Adrenal gland (tissue), 5 donors: ENCODE measurements around the gene CPSF7.

Experiments
- POLR2A ChIP-seq, 2 donors: fragments of 450-650 bp; IDR thresholded peaks; one replicate each; pipeline ENCODE4 v1.6.1; 2017; ENCODE audit warnings: antibody characterized with exemption in 2 of 2, mild to moderate bottlenecking in 2 of 2, moderate library complexity in 1 of 2
- TF ChIP-seq, protein P1 (sequence below), 6 experiments: fragments of 450-650 bp in 4 of 6; fragments of 200-600 bp in 2 of 6; sonication (generic) in 1 of 6; IDR thresholded peaks; 1 replicate in 5 of 6; 2 replicates in 1 of 6; pipeline versions ENCODE4 v1.5.1 to v1.8.0; 2016 to 2021; ENCODE audit warnings: antibody characterized with exemption in 6 of 6, mild to moderate bottlenecking in 2 of 6, moderate library complexity in 1 of 6
- donor health status: DM: no; HTN: no; CAD: no.

DNA sequence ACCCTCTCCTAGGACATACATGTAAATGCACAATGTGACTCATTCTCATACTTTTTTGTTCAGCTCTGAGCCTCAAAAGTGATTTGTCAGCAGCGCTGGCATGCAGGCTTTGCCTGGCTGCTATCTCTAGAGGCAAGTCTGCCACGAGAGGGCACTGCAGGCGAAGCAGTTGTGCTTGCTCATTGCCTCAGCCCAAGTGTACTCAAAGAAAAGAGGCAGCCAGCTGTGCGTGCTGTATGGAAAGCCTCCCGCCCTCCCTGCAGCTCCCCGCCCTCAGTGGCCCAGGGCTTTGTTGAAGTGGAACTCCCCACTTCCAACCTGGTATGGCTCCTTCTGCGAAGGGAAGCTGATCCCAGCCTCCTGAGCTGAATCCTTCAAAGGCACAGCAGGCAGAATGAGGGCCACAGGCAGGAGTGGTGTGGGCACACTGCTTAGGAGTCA, 16.5 kb upstream of the CPSF7 start:
- TF ChIP-seq, protein P1, sequence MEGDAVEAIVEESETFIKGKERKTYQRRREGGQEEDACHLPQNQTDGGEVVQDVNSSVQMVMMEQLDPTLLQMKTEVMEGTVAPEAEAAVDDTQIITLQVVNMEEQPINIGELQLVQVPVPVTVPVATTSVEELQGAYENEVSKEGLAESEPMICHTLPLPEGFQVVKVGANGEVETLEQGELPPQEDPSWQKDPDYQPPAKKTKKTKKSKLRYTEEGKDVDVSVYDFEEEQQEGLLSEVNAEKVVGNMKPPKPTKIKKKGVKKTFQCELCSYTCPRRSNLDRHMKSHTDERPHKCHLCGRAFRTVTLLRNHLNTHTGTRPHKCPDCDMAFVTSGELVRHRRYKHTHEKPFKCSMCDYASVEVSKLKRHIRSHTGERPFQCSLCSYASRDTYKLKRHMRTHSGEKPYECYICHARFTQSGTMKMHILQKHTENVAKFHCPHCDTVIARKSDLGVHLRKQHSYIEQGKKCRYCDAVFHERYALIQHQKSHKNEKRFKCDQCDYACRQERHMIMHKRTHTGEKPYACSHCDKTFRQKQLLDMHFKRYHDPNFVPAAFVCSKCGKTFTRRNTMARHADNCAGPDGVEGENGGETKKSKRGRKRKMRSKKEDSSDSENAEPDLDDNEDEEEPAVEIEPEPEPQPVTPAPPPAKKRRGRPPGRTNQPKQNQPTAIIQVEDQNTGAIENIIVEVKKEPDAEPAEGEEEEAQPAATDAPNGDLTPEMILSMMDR (IDR thresholded peaks at IDR 0.05) = peak; percentile 70 to 90 (median 82)
- no peak for TF ChIP-seq POLR2A (IDR thresholded peaks at IDR 0.05)
